WERI-Rb-1 (cell line): ENCODE data around the gene FREM2.
A peak's percentile ranks its signal among the peaks of the same experiment; 100 is the strongest.

ENCODE experiments used
- DNase-seq: peaks from one replicate; pipeline ENCODE4 v3.0.0-alpha.2; 2020
- H3K27ac ChIP-seq: fragments of 250-450 bp; sonication (Bioruptor Pico); 2 replicates; pipeline ENCODE4 v1.5.1; 2020; ENCODE audit warnings: mild to moderate bottlenecking, moderate library complexity
- H3K27me3 ChIP-seq: fragments of 250-450 bp; sonication (Bioruptor Pico); 2 replicates; pipeline ENCODE4 v1.5.1; 2021; ENCODE audit warnings: mild to moderate bottlenecking, low read depth, moderate library complexity; ENCODE audit not compliant: insufficient read depth, severe bottlenecking
- H3K36me3 ChIP-seq: fragments of 250-450 bp; sonication (Bioruptor Pico); 2 replicates; pipeline ENCODE4 v1.5.1; 2020; ENCODE audit warnings: mild to moderate bottlenecking, moderate library complexity
- H3K4me3 ChIP-seq: 2 replicates; pipeline ENCODE4 v1.5.1; 2011; ENCODE audit warnings: low read depth, mild to moderate bottlenecking, control low read depth, low read length
- H3K9me3 ChIP-seq: fragments of 250-450 bp; sonication (Bioruptor Pico); 2 replicates; pipeline ENCODE4 v1.5.1; 2021; ENCODE audit warnings: mild to moderate bottlenecking, moderate library complexity; ENCODE audit not compliant: severe bottlenecking
- TF ChIP-seq, protein P1 (sequence below): IDR thresholded peaks from 2 replicates; pipeline ENCODE4 v1.5.1; 2011; ENCODE audit warnings: low read depth, mild to moderate bottlenecking, control low read depth, inconsistent platforms, low read length

FREM2 gene

GRCh38 chr13:38680912-38681311, 6.0 kb upstream of the FREM2 start:
- DNase-seq, result no peak
- Histone ChIP-seq H3K9me3 (no peaks in the 10 kb centered on the region), H3K27me3 (no peaks in the 10 kb centered on the region), H3K27ac (no peak overlapping the region), H3K36me3 (no peaks in the 10 kb centered on the region), H3K4me3 (no peak overlapping the region)
- TF ChIP-seq, protein P1, sequence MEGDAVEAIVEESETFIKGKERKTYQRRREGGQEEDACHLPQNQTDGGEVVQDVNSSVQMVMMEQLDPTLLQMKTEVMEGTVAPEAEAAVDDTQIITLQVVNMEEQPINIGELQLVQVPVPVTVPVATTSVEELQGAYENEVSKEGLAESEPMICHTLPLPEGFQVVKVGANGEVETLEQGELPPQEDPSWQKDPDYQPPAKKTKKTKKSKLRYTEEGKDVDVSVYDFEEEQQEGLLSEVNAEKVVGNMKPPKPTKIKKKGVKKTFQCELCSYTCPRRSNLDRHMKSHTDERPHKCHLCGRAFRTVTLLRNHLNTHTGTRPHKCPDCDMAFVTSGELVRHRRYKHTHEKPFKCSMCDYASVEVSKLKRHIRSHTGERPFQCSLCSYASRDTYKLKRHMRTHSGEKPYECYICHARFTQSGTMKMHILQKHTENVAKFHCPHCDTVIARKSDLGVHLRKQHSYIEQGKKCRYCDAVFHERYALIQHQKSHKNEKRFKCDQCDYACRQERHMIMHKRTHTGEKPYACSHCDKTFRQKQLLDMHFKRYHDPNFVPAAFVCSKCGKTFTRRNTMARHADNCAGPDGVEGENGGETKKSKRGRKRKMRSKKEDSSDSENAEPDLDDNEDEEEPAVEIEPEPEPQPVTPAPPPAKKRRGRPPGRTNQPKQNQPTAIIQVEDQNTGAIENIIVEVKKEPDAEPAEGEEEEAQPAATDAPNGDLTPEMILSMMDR, result no peak

DNA sequence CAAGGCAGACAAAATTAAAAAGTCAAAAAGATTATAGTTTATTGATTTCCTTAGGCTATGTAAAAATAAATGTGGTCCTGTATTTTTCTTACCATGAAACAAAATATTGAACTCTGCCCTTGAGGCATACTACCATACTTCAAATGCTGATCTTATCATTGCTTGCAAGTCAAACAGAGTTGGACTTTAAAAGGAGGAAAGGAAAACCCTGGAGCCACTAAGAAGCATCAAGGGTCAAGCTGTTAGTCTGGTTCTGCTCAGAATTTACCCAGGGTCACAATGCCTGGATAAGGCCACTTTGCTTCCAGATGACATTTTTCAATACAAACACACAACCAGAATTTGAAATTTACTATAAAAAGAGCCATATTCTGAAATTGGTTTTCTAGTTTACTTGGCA, 2.2 kb upstream of the FREM2 start:
- DNase-seq, result no peak
- TF ChIP-seq, protein P1, result no peak
- no peaks in the 10 kb centered on the region for H3K36me3 ChIP-seq
- H3K4me3 ChIP-seq, result no peak overlapping the region
- H3K27ac ChIP-seq, result no peak overlapping the region
- H3K9me3 ChIP-seq, result no peaks in the 10 kb centered on the region
- no peaks in the 10 kb centered on the region for H3K27me3 ChIP-seq

- H3K27me3 ChIP-seq, result no peaks in the 10 kb centered on the region
- H3K9me3 ChIP-seq, result no peaks in the 10 kb centered on the region
- H3K36me3 ChIP-seq, result no peaks in the 10 kb centered on the region
- TF ChIP-seq, protein P1, result no peak
- no peak for DNase-seq
- no peak overlapping the region for H3K27ac ChIP-seq
- H3K4me3 ChIP-seq, result no peak overlapping the region
These were observed 1.4 kb upstream of the FREM2 start for GRCh38 chr13:38685431-38685830.

- Histone ChIP-seq H3K9me3 (no peaks in the 10 kb centered on the region), H3K36me3 (no peaks in the 10 kb centered on the region), H3K27me3 (no peaks in the 10 kb centered on the region), H3K4me3 (peak overlapping the region; percentile 63), H3K27ac (no peak overlapping the region)
- TF ChIP-seq, protein P1, result peak; percentile 25; the same call in 1 of the 2 replicates
- peak; percentile 9 for DNase-seq
These were observed 802 bp upstream of the FREM2 start for GRCh38 chr13:38685974-38686576.

DNA sequence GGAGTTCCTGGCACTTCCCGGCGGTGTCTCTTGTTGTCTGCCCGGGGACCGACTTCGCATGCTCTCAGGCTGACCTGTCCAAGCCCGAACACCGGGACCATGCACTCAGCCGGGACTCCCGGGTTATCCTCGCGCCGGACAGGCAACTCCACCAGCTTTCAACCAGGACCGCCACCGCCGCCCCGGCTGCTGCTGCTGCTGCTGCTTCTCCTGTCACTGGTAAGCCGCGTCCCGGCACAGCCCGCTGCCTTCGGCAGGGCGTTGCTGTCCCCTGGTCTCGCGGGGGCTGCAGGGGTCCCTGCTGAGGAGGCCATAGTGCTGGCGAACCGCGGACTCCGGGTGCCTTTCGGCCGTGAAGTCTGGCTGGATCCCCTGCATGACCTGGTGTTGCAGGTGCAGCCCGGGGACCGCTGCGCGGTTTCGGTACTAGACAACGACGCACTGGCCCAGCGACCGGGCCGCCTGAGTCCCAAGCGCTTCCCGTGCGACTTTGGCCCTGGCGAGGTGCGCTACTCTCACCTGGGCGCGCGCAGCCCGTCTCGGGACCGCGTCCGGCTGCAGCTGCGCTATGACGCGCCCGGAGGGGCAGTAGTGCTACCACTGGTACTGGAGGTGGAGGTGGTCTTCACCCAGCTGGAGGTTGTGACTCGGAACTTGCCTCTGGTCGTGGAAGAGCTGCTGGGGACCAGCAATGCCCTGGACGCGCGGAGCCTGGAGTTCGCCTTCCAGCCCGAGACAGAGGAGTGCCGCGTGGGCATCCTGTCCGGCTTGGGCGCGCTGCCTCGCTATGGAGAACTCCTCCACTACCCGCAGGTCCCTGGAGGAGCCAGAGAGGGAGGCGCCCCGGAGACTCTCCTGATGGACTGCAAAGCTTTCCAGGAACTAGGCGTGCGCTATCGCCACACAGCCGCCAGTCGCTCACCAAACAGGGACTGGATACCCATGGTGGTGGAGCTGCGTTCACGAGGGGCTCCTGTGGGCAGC, 661 bp downstream of the FREM2 start:
- H3K27ac ChIP-seq, result no peak overlapping the region
- TF ChIP-seq, protein P1, result no peak
- peak overlapping the region; percentile 63 for H3K4me3 ChIP-seq
- no peaks in the 10 kb centered on the region for H3K9me3 ChIP-seq
- no peaks in the 10 kb centered on the region for H3K27me3 ChIP-seq
- no peaks in the 10 kb centered on the region for H3K36me3 ChIP-seq
- DNase-seq, result peak; percentile 19
